ENCODE data around the gene PLD3.

PLD3 gene

GRCh38 chr19:40335101-40335500 lies 13.4 kb upstream of the PLD3 start:
- no peak for DNase-seq

DNA sequence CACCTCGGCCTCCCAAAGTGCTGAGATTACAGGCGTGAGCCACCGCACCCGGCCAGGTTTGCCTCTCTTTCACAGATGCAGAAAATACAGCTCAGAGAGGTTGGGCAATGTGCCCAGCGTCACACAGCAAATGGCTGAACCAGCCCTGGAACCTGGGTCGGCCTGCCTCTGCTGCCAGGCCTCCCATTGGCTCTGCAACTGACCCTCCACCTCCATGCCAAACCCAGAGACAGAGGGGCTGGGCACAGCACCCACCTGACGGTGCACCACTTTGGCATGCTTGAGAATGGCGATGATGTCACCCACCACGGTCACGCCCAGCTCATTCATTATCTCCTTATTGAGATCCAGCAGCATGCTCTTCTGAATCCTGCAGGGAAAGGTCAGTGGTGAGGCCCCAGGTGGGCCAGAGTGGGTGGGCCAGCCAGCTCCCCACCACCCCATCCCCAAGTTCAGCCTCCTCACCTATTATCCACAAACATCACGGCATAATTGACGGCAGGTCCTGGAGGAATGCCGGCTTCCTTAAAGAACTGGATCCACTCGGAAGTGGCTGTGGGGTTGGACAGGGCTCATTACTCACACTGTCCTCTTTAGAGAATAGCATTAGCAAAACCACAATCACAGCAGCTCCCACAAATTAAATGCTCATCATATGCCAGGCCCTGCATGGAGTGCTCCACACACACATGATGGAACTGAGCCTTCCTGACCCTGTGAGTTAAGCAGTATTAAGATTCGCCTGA lies 12.5 kb upstream of the PLD3 start:
- no peak for DNase-seq

GRCh38 chr19:40336601-40336900 lies 11.9 kb upstream of the PLD3 start:
- DNase-seq, result no peak

- no peak for DNase-seq
Observed at GRCh38 chr19:40337107-40337506, 11.4 kb upstream of the PLD3 start.

DNA sequence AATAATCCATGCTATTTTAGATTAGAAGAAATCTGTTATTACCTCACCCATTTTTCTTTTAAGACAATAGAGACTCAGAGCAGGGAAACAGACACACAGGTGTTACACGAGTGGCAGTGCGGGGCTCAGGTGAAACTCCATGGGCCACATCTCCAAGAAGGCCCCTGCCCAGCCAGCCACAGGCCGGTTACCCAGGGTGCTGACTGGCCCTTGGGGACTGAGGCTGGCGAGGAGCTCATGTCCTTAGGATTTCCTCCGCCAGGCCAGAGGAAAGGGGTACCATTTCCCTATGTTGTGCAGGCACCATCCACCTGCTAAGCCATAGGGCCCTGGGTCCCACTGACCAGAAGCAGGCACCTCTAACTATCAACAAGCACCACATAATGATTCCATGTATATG lies 10.9 kb upstream of the PLD3 start:
- no peak for DNase-seq

DNA sequence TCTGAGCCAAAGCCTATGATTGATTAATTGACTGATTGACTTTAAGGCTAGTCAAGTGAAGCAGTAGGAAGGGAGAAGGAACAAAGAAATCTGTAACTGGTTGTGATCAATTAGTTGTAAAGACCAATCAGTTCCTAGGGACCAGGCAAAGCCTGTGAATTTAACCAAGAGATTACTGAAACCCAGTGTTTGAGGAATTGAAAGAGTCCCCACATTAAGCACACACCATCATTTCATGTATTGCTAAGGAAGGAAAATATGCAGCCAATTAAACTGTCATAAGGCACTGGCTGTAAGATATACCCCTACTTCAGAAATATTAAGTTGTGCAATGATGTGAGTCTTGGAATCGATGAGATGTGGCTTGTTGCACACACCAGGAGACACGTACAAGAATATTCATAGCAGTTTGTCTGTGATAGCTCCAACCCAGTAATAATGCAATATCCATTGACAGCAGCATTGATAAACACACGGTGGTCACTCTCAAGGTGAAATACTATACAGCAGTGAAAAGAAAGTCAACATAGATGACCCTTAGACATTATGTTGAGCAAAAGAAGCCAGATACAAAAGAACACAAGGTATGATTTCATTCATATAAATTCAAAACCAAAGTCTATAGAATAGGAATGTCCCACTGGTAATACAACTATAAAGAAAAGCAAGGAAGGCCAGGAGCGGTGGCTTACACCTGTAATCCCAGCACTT lies 9.3 kb upstream of the PLD3 start:
- DNase-seq, result no peak

DNA sequence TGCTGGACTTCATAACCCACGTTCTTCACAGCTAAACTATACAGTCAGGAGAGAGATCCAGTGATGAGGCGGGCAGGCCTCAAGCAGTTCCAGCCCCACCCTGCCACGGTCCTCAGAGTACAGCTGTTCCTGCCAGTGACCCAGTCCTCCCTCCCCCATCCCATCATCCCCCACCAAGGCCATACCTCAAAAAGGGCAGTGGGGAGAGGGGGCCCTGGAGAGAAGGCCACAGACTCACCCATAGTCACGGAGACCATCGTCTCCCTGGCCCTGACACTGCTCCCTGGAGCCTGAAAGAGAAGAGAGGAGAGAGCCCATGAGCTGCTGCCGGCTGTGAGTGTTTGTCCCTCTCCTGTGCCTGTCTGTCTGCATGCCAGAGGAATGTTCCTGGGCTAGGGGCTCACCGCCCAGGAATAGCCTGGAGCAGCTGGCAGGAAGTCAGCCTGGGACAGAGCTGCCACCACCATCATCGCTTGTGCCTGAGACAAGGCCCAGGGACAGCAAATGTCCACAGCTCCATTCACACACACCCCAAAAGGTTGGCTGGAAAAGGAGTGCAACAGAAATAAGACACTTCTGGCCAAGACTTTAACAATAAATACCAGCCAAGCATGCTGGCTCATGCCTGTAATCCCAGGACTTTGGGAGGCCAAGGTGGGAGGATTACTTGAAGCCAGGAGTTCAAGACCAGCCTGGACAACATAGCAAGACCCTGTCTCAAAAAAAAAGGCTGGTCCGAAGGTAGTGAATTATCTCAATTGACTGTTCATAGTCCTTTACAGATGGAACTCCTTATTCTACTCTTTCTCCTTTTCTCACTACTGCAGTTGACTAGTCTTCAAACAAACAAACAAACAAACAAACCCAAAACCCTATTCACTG lies 6.7 kb upstream of the PLD3 start:
- no peak for DNase-seq

DNA sequence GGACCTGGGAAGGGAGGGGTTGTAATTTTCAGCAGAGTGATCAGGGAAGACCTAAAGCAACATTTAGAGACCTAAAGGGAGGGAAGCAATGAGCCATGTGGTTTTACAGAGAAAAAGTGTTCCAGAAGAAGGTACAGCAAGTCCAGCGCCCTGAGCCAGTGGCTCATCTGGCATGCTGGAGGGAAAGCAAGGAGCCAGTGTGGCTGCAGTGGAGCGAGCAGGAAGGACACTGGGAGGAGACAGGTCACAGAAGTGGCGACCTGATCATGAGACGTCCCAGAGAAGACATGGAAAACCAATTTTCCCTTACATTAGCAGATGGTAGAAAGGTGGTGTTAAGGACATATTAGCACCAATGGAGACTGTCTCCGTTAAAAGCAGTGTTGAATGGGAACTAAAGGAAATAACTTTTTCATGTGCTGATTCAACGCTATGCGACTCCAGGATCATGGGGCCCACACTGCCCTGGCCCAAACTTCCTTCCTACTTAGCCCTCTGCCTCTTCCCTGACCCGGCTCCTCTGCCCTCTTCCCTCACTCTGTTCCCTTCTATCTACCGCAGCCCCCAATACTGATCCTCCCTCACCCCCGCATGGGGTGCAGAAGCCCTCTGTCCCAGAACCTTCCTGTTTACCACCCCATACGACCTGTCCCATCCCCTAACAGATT lies 5.7 kb upstream of the PLD3 start:
- DNase-seq, result no peak

- no peak for DNase-seq
Observed at GRCh38 chr19:40344422-40344821, 4.1 kb upstream of the PLD3 start.

GRCh38 chr19:40348961-40349507 lies 539 bp downstream of the PLD3 start:
- DNase-seq, result no peak

GRCh38 chr19:40355975-40356680 lies 7.6 kb downstream of the PLD3 start:
- no peak for DNase-seq

GRCh38 chr19:40356681-40357595 lies 8.4 kb downstream of the PLD3 start:
- DNase-seq, result no peak

GRCh38 chr19:40357640-40358039 lies 9.1 kb downstream of the PLD3 start:
- no peak for DNase-seq

DNA sequence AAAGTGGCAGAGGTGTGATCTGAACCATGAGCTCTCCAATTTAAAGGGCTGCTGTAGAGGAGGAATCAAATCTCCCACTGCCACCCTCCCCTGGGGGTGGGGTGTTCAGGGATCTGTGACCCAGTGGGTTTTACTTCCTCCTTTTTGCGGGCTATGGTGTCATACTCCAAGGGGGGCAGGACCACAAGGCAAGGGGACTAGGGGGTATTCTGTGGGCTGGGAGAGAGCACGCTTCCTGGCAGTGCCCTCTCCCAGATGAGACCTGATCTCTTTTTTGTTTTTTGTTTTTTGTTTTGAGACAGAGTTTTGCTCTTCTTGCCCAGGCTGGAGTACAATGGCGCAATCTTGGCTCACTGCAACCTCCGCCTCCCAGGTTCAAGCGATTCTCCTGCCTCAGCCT lies 10.3 kb downstream of the PLD3 start:
- no peak for DNase-seq

- no peak for DNase-seq
Observed at GRCh38 chr19:40360020-40360707, 11.7 kb downstream of the PLD3 start.

DNA sequence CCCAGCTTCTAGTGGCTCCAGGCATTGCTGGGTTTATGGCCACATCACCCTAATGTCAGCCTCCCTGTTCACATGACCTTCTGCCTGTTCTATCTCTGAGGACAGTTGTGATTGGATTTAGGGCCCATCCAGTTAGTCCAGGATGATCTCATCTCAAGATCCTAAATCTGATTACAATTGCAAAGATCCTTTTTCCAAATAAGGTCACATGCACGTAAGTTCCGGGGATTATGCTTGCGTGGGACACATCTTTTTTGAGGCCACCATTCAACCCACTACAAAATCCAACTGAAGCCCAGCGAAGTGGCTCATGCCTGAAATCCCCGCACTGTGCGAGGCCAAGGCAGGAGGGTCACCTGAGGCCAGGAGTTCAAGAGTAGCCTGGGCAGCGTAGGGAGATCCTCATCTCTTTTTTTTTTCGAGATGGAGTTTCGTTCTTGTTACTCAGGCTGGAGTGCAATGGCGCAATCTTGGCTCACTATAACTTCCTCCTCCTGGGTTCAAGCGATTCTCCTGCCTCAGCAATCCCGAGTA lies 12.3 kb downstream of the PLD3 start:
- DNase-seq, result no peak

DNA sequence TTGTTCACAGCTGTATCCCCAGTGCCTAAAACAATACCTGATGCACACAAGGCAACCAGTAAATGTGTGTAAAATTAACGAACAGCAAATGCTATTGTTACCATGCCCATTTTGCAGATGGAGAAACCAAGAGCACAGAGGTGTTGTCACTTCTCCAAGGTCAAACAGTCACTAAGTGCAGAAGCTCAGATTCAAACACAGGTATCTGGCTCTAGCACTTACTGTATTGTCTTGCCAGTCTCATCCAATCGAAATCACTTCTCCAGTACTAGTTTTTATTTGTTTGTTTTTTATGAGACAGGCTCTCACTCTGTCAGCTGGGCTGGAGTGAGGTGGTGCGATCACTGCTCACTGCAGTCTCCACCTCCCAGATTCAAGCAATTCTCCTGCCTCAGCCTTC lies 13.7 kb downstream of the PLD3 start:
- DNase-seq, result no peak

- DNase-seq, result no peak
Observed at GRCh38 chr19:40363069-40363468, 14.6 kb downstream of the PLD3 start.

DNA sequence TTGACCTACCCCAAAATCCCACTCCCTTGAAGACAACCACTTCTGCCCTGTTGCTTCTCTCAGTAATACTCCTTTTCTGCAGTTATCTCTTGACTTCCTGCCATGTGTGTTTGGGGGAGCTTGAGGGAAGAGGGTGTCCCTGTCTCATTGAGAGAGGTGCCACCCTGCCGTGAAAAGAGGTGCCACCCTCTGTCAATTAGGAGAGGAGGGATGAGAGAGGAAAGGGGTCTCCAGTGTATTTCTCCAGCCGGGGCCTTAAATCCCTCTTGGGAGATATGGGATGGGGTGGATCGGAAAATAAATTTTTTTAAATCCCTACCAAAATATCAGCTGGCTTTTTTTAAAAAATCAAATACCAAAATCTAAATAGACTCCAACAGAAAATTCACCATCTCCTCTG lies 16.5 kb downstream of the PLD3 start:
- DNase-seq, result no peak

All from cortex of kidney (tissue), 1 donor.